Ishikawa (cell line): ENCODE results near the gene CXXC5.

Experiments
- CEBPB ChIP-seq: IDR thresholded peaks from 2 replicates; pipeline ENCODE4 v1.6.1; 2012
- CREB1 ChIP-seq: IDR thresholded peaks from 2 replicates; pipeline ENCODE4 v1.6.1; 2012; ENCODE audit warnings: low read depth
- EGR1 ChIP-seq: IDR thresholded peaks from 2 replicates; pipeline ENCODE4 v1.6.1; 2012
- EP300 ChIP-seq: IDR thresholded peaks from 2 replicates; pipeline ENCODE4 v1.6.1; 2012; ENCODE audit warnings: borderline replicate concordance
- FOXM1 ChIP-seq: IDR thresholded peaks from 2 replicates; pipeline ENCODE4 v1.6.1; 2012; ENCODE audit warnings: low read depth, borderline replicate concordance
- MAX ChIP-seq: IDR thresholded peaks from 2 replicates; pipeline ENCODE4 v1.6.1; 2012
- NFIC ChIP-seq: IDR thresholded peaks from 2 replicates; pipeline ENCODE4 v1.6.1; 2012
- RAD21 ChIP-seq: IDR thresholded peaks from 2 replicates; pipeline ENCODE4 v1.6.1; 2012; ENCODE audit warnings: low read depth
- REST ChIP-seq: IDR thresholded peaks from 2 replicates; pipeline ENCODE4 v1.6.1; 2012; ENCODE audit warnings: low read depth, mild to moderate bottlenecking
- TAF1 ChIP-seq: IDR thresholded peaks from 2 replicates; pipeline ENCODE4 v1.6.1; 2012; ENCODE audit warnings: low read depth, mild to moderate bottlenecking
- TCF12 ChIP-seq: IDR thresholded peaks from 2 replicates; pipeline ENCODE4 v1.6.1; 2012; ENCODE audit warnings: low read depth
- TEAD4 ChIP-seq: IDR thresholded peaks from 2 replicates; pipeline ENCODE4 v1.6.1; 2012
- USF1 ChIP-seq: IDR thresholded peaks from 2 replicates; pipeline ENCODE4 v1.6.1; 2012
- YY1 ChIP-seq: IDR thresholded peaks from 2 replicates; pipeline ENCODE4 v1.6.1; 2012; ENCODE audit warnings: low read depth
- ZBTB7A ChIP-seq: IDR thresholded peaks from 2 replicates; pipeline ENCODE4 v1.6.1; 2012; ENCODE audit warnings: low read depth

The CXXC5 gene

GRCh38 chr5:139696167-139696893, 48.2 kb downstream of the CXXC5 start:
- TF ChIP-seq TEAD4 (no peak), FOXM1 (no peak), YY1 (no peak; the same call in 1 of the 2 replicates), TAF1 (0 out of 2 replicates have a peak, but pooled peaks have one; percentile 6), CEBPB (peak; percentile 67), RAD21 (no peak), CREB1 (no peak), MAX (peak; percentile 17; the same call in 1 of the 2 replicates), EGR1 (no peak)

- TF ChIP-seq TCF12 (peak; percentile 98), REST (no peak), CREB1 (no peak), NFIC (peak; percentile 69), EGR1 (peak; percentile 83), RAD21 (no peak), FOXM1 (peak; percentile 82), TAF1 (peak; percentile 40), TEAD4 (peak; percentile 96), EP300 (peak; percentile 95), MAX (peak; percentile 82), ZBTB7A (peak; percentile 91), YY1 (peak; percentile 32; the same call in 1 of the 2 replicates), CEBPB (no peak; the same call in 1 of the 2 replicates), USF1 (peak; percentile 11; the same call in 1 of the 2 replicates)
Measured at GRCh38 chr5:139696894-139697658, 48.9 kb downstream of the CXXC5 start.

GRCh38 chr5:139698490-139699146, 50.5 kb downstream of the CXXC5 start:
- TF ChIP-seq REST: no peak
- no peak for TF ChIP-seq YY1
- peak; percentile 13; the same call in 1 of the 2 replicates for TF ChIP-seq TEAD4
- TF ChIP-seq TAF1: no peak
- TF ChIP-seq NFIC: no peak; the same call in 1 of the 2 replicates
- TF ChIP-seq ZBTB7A: peak; percentile 87
- 0 out of 2 replicates have a peak, but pooled peaks have one; percentile 25 for TF ChIP-seq TCF12
- no peak for TF ChIP-seq FOXM1
- TF ChIP-seq CEBPB: no peak
- no peak for TF ChIP-seq CREB1
- TF ChIP-seq MAX: 0 out of 2 replicates have a peak, but pooled peaks have one; percentile 10
- TF ChIP-seq RAD21: no peak; the same call in 1 of the 2 replicates
- TF ChIP-seq USF1: no peak
- peak; percentile 53; the same call in 1 of the 2 replicates for TF ChIP-seq EGR1
- TF ChIP-seq EP300: peak; percentile 17; the same call in 1 of the 2 replicates

- no peak for TF ChIP-seq TCF12
- TF ChIP-seq MAX: no peak
- no peak for TF ChIP-seq REST
- TF ChIP-seq USF1: no peak
- TF ChIP-seq CEBPB: no peak
- TF ChIP-seq NFIC: no peak
- TF ChIP-seq CREB1: no peak
- no peak for TF ChIP-seq FOXM1
- no peak for TF ChIP-seq EP300
- TF ChIP-seq RAD21: no peak
- no peak for TF ChIP-seq TEAD4
- no peak for TF ChIP-seq EGR1
- TF ChIP-seq ZBTB7A: no peak
- TF ChIP-seq YY1: no peak
- no peak for TF ChIP-seq TAF1
Measured at GRCh38 chr5:139699351-139699750, 51.2 kb downstream of the CXXC5 start.
